Neuron (in vitro differentiated cells): Measurements from ENCODE around the gene C1orf226.

ENCODE experiments used
- H2AFZ ChIP-seq: one replicate; pipeline ENCODE4 v1.6.1; 2013; ENCODE audit warnings: low read depth, mild to moderate bottlenecking, inconsistent platforms, low read length, moderate library complexity
- H3K27me3 ChIP-seq: one replicate; pipeline ENCODE4 v1.6.1; 2013; ENCODE audit warnings: low read length; ENCODE audit not compliant: insufficient read depth
- H3K36me3 ChIP-seq: one replicate; pipeline ENCODE4 v1.6.1; 2013; ENCODE audit warnings: low read length; ENCODE audit not compliant: insufficient read depth
- H3K4me1 ChIP-seq: one replicate; pipeline ENCODE4 v1.6.1; 2013; ENCODE audit warnings: low read length; ENCODE audit not compliant: insufficient read depth
- H3K4me3 ChIP-seq: 2 replicates; pipeline ENCODE4 v1.5.1; 2013; ENCODE audit warnings: mild to moderate bottlenecking, low read length, moderate library complexity
- H3K9me3 ChIP-seq: one replicate; pipeline ENCODE4 v1.6.1; 2013; ENCODE audit warnings: low read length

Gene C1orf226

GRCh38 chr1:162369571-162369970 is 12.0 kb upstream of the C1orf226 start:
- peaks cover 22% of the 10 kb centered on the region for H3K36me3 ChIP-seq
- H3K4me1 ChIP-seq: no peaks in the 10 kb centered on the region
- H2AFZ ChIP-seq: no peak overlapping the region

GRCh38 chr1:162370161-162370560 is 11.4 kb upstream of the C1orf226 start:
- Histone ChIP-seq H3K27me3 (no peaks in the 10 kb centered on the region), H3K36me3 (peaks cover 22% of the 10 kb centered on the region), H3K9me3 (no peaks in the 10 kb centered on the region), H2AFZ (no peak overlapping the region), H3K4me3 (no peak overlapping the region), H3K4me1 (no peaks in the 10 kb centered on the region)

More at GRCh38 chr1:162369571-162369970, 12.0 kb upstream of the C1orf226 start:
- H3K27me3 ChIP-seq: no peaks in the 10 kb centered on the region
- no peak overlapping the region for H3K4me3 ChIP-seq
- H3K9me3 ChIP-seq: no peaks in the 10 kb centered on the region

- Histone ChIP-seq H3K4me1 (no peaks in the 10 kb centered on the region), H3K36me3 (peaks cover 22% of the 10 kb centered on the region), H3K4me3 (no peak overlapping the region), H2AFZ (no peak overlapping the region), H3K9me3 (no peaks in the 10 kb centered on the region), H3K27me3 (no peaks in the 10 kb centered on the region)
These were observed 10.8 kb upstream of the C1orf226 start for GRCh38 chr1:162370721-162371120.

- no peaks in the 10 kb centered on the region for H3K9me3 ChIP-seq
- H3K4me3 ChIP-seq: no peak overlapping the region
- H3K27me3 ChIP-seq: no peaks in the 10 kb centered on the region
- H3K36me3 ChIP-seq: peaks cover 20% of the 10 kb centered on the region
- H3K4me1 ChIP-seq: no peaks in the 10 kb centered on the region
- H2AFZ ChIP-seq: no peak overlapping the region
These were observed 9.9 kb upstream of the C1orf226 start for GRCh38 chr1:162371611-162372010.

GRCh38 chr1:162372159-162373071 is 9.1 kb upstream of the C1orf226 start:
- H3K9me3 ChIP-seq: no peaks in the 10 kb centered on the region
- H3K36me3 ChIP-seq: peaks cover 12% of the 10 kb centered on the region
- no peak overlapping the region for H2AFZ ChIP-seq

GRCh38 chr1:162373072-162373427 is 8.5 kb upstream of the C1orf226 start:
- H3K27me3 ChIP-seq: no peaks in the 10 kb centered on the region
- H3K4me3 ChIP-seq: no peak overlapping the region
- H3K4me1 ChIP-seq: no peaks in the 10 kb centered on the region
- H3K36me3 ChIP-seq: peaks cover 7% of the 10 kb centered on the region
- H2AFZ ChIP-seq: no peak overlapping the region
- no peaks in the 10 kb centered on the region for H3K9me3 ChIP-seq

More at GRCh38 chr1:162372159-162373071, 9.1 kb upstream of the C1orf226 start:
- H3K27me3 ChIP-seq: no peaks in the 10 kb centered on the region
- H3K4me3 ChIP-seq: no peak overlapping the region
- no peaks in the 10 kb centered on the region for H3K4me1 ChIP-seq

GRCh38 chr1:162373541-162374260 is 7.8 kb upstream of the C1orf226 start:
- Histone ChIP-seq H2AFZ (no peak overlapping the region), H3K4me1 (no peaks in the 10 kb centered on the region), H3K27me3 (no peaks in the 10 kb centered on the region), H3K4me3 (no peak overlapping the region), H3K9me3 (no peaks in the 10 kb centered on the region), H3K36me3 (peaks cover 7% of the 10 kb centered on the region)

GRCh38 chr1:162374406-162374805 is 7.1 kb upstream of the C1orf226 start:
- Histone ChIP-seq H3K36me3 (peaks cover 4% of the 10 kb centered on the region), H2AFZ (no peak overlapping the region), H3K4me3 (no peak overlapping the region), H3K27me3 (no peaks in the 10 kb centered on the region), H3K9me3 (no peaks in the 10 kb centered on the region), H3K4me1 (no peaks in the 10 kb centered on the region)

GRCh38 chr1:162375463-162375862 is 6.1 kb upstream of the C1orf226 start:
- H3K27me3 ChIP-seq: no peaks in the 10 kb centered on the region
- H3K36me3 ChIP-seq: peaks cover under 1% of the 10 kb centered on the region
- H2AFZ ChIP-seq: no peak overlapping the region

GRCh38 chr1:162376691-162377090 is 4.8 kb upstream of the C1orf226 start, which contains the start of gene SPATA46:
SPATA46 (minus strand) TSS chr1:162376854; CDS start chr1:162376790, 64 bp downstream.
- no peak within 1 kb of the TSS for H3K4me3 ChIP-seq
- H3K27me3 ChIP-seq: no peaks in the 10 kb centered on the region
- H3K4me1 ChIP-seq: no peaks in the 10 kb centered on the region
- H2AFZ ChIP-seq: no peak within 1 kb of the TSS
- no peaks in the 10 kb centered on the region for H3K9me3 ChIP-seq
- H3K36me3 ChIP-seq: no peaks in the 10 kb centered on the region

More at GRCh38 chr1:162375463-162375862, 6.1 kb upstream of the C1orf226 start:
- Histone ChIP-seq H3K4me1 (no peaks in the 10 kb centered on the region), H3K4me3 (no peak overlapping the region), H3K9me3 (no peaks in the 10 kb centered on the region)

- peaks cover 9% of the 10 kb centered on the region for H3K36me3 ChIP-seq
- no peak overlapping the region for H2AFZ ChIP-seq
- no peaks in the 10 kb centered on the region for H3K9me3 ChIP-seq
- no peaks in the 10 kb centered on the region for H3K27me3 ChIP-seq
- H3K4me1 ChIP-seq: peaks cover 21% of the 10 kb centered on the region
- H3K4me3 ChIP-seq: no peak overlapping the region
These were observed 1.3 kb upstream of the C1orf226 start for GRCh38 chr1:162380061-162380846.

GRCh38 chr1:162381941-162382750 is 618 bp downstream of the C1orf226 start:
- Histone ChIP-seq H3K4me1 (peaks cover 21% of the 10 kb centered on the region), H3K9me3 (no peaks in the 10 kb centered on the region), H3K4me3 (no peak overlapping the region), H2AFZ (no peak overlapping the region), H3K36me3 (peaks cover 13% of the 10 kb centered on the region), H3K27me3 (no peaks in the 10 kb centered on the region)
